PC-3 (cell line): ENCODE results near the gene CAMTA1. TPM values are rescaled to one million over a fixed set of nuclear protein-coding genes. Genes with fewer than 3 reads are reported as not detected.

ENCODE experiments used
- ATAC-seq: fragments of 200-7000 bp; cut with Tn5 transposase; 2 replicates; pipeline ENCODE4 v1.9.1; 2020; ENCODE audit warnings: mild to moderate bottlenecking, moderate library complexity
- BruUV-seq: library from RNA; stranded (reverse); fragments of 400-500 nt; replicated peaks from 2 replicates; lab custom pipeline; 2021; lab: Mats Ljungman, UMichigan
- CTCF ChIA-PET: fragments of 300-600 bp; sonication (Branson Sonifier 250); formaldehyde crosslinking; loops from one replicate; lab custom pipeline; 2022; ENCODE audit warnings: antibody characterized with exemption; lab: Charles Lee
- POLR2A ChIA-PET: fragments of 300-600 bp; sonication (Branson Sonifier 250); formaldehyde crosslinking; loops from one replicate; lab custom pipeline; 2022; ENCODE audit warnings: antibody characterized with exemption; ENCODE audit not compliant: unreplicated experiment; lab: Charles Lee
- DNase-seq: peaks from one replicate; pipeline ENCODE4 v3.0.0-alpha.2; 2015
- H2AFZ ChIP-seq: fragments of 300-600 bp; sonication (generic); 2 replicates; pipeline ENCODE4 v1.6.0; 2016; ENCODE audit warnings: antibody characterized with exemption, low read length
- H3F3A ChIP-seq: fragments of 300-600 bp; sonication (generic); one replicate; pipeline ENCODE4 v1.6.0; 2017; ENCODE audit warnings: antibody characterized with exemption, low read length, control low read depth, mild to moderate bottlenecking; ENCODE audit not compliant: unreplicated experiment
- H3K27ac ChIP-seq: fragments of 300-600 bp; sonication (generic); 2 replicates; pipeline ENCODE4 v1.5.1; 2016; ENCODE audit warnings: mild to moderate bottlenecking, low read length
- H3K27me3 ChIP-seq: fragments of 300-600 bp; sonication (generic); 2 replicates; pipeline ENCODE4 v1.6.1; 2016; ENCODE audit warnings: low read length, mixed read lengths
- H3K36me3 ChIP-seq: fragments of 300-600 bp; sonication (generic); 2 replicates; pipeline ENCODE4 v1.6.1; 2016; ENCODE audit warnings: low read depth, mixed run types, low read length, mixed read lengths
- H3K4me1 ChIP-seq: fragments of 300-600 bp; sonication (generic); 2 replicates; pipeline ENCODE4 v1.5.1; 2016; ENCODE audit warnings: low read length; ENCODE audit not compliant: insufficient read depth
- H3K4me2 ChIP-seq: fragments of 300-600 bp; sonication (generic); 2 replicates; pipeline ENCODE4 v1.6.0; 2016; ENCODE audit warnings: low read length
- H3K4me3 ChIP-seq: fragments of 300-600 bp; sonication (generic); 2 replicates; pipeline ENCODE4 v1.5.1; 2016; ENCODE audit warnings: mild to moderate bottlenecking, low read length, mixed read lengths
- H3K79me2 ChIP-seq: fragments of 300-600 bp; sonication (generic); 2 replicates; pipeline ENCODE4 v1.6.1; 2017; ENCODE audit warnings: low read length, mixed read lengths
- H3K9ac ChIP-seq: fragments of 300-600 bp; sonication (generic); 2 replicates; pipeline ENCODE4 v1.6.0; 2016; ENCODE audit warnings: mild to moderate bottlenecking, low read length
- H3K9me2 ChIP-seq: fragments of 300-600 bp; sonication (generic); replicated peaks from 2 replicates; pipeline ENCODE4 v1.6.1; 2016; ENCODE audit warnings: mixed run types, low read length, mixed read lengths
- H3K9me3 ChIP-seq: fragments of 300-600 bp; sonication (generic); 2 replicates; pipeline ENCODE4 v1.6.1; 2016; ENCODE audit warnings: low read length, mixed read lengths
- H4K20me1 ChIP-seq: fragments of 300-600 bp; sonication (generic); 2 replicates; pipeline ENCODE4 v1.6.1; 2016; ENCODE audit warnings: low read length, mixed read lengths
- EZH2 ChIP-seq: fragments of 300-600 bp; sonication (generic); IDR thresholded peaks from one replicate; pipeline ENCODE4 v1.6.1; 2017; ENCODE audit warnings: antibody characterized with exemption, mild to moderate bottlenecking, low read length; ENCODE audit not compliant: unreplicated experiment
- EZH2phosphoT487 ChIP-seq: fragments of 300-600 bp; sonication (generic); IDR thresholded peaks from 2 replicates; pipeline ENCODE4 v1.6.1; 2018; ENCODE audit warnings: mild to moderate bottlenecking, antibody characterized with exemption, low read length, borderline replicate concordance
- intact Hi-C: fragments of 100-400 bp; cut with micrococcal nuclease; formaldehyde crosslinking; loops from 2 replicates; pipeline ENCODE4 v1.9.0; 2023
- total RNA-seq: library from RNA; depleted of rRNA; stranded (reverse); fragments of >200 nt; gene quantifications from 2 replicates; pipeline ENCODE4 v1.2.3, GENCODE V29; 2014
- TF ChIP-seq, protein P1 (sequence below): fragments of 300-600 bp; sonication (generic); conservative IDR thresholded peaks from 2 replicates; pipeline ENCODE4 v1.5.1; 2017; ENCODE audit warnings: antibody characterized with exemption, low read depth, mild to moderate bottlenecking, low read length

The CAMTA1 gene
- total RNA-seq, 1 experiment from 2014 or later, result 40.8 TPM

DNA sequence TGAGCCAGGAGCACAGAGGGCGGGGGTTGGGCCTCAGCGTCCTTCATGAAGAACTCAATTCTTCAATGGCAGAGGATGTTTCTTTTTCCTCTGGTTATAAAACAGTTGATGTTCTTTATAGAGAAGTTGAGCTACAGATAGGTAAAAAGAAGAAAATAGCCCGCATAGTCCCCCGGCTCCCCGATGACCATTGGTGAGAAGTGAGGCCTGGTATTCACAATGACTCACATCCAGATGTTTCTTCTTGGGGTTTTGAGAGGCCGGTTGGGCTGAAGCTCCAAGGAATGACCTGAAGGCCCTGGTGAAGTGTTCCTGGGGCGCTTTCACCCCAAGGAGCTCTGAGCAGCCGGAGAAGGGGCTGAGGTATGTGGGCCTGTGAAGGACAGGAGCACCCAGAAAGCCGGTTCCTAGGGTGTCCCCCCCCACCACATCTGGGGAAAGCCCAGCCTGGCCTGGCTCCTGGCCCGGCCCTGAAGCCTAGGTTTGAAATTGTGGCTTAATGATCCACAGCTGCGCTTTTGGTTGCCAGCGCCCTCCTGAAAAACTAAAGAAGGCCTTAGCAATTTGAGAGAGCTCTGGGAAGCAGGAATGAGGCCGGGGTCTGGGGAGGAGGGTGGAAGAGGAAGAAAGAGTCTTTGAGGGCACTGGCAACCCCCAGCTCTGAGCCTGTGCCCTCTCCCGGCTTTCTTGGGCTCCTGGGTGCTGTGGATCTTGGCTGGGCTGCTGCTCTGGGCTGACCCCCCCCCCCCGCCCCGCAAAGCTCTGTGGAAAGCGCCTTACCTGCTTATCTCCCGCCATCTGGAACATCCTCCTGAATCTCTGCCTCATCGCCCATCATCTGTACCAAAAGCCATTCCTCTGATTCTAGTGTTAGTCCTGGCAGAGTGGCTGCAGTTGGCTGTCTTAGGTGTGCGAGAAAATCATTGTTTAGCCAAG is 444.7 kb downstream of the CAMTA1 start:
- Histone ChIP-seq H3K9me3 (no peaks in the 10 kb centered on the region), H3K9ac (no peak overlapping the region), H3K27me3 (peaks cover 11% of the 10 kb centered on the region; the same call in 1 of the 2 replicates), H3K79me2 (no peaks in the 10 kb centered on the region), H3K4me3 (no peak overlapping the region), H3K27ac (no peak overlapping the region), H3K9me2 (no peaks in the 10 kb centered on the region), H3K4me1 (no peaks in the 10 kb centered on the region), H2AFZ (no peak overlapping the region), H4K20me1 (no peaks in the 10 kb centered on the region), H3F3A (no peaks in the 10 kb centered on the region), H3K4me2 (no peak overlapping the region), H3K36me3 (no peaks in the 10 kb centered on the region)
- ChIA-PET POLR2A (no interaction called here), CTCF (no interaction called here)
- no TSS peak for BruUV-seq
- ATAC-seq (no peak), DNase-seq (no peak)
- TF ChIP-seq EZH2phosphoT487, result no peak
- TF ChIP-seq EZH2, result no peak
- intact Hi-C loops, result loop anchor here (10.0 kb wide), 1 partner anchor 175 kb away; no protein-coding TSS in a partner anchor

DNA sequence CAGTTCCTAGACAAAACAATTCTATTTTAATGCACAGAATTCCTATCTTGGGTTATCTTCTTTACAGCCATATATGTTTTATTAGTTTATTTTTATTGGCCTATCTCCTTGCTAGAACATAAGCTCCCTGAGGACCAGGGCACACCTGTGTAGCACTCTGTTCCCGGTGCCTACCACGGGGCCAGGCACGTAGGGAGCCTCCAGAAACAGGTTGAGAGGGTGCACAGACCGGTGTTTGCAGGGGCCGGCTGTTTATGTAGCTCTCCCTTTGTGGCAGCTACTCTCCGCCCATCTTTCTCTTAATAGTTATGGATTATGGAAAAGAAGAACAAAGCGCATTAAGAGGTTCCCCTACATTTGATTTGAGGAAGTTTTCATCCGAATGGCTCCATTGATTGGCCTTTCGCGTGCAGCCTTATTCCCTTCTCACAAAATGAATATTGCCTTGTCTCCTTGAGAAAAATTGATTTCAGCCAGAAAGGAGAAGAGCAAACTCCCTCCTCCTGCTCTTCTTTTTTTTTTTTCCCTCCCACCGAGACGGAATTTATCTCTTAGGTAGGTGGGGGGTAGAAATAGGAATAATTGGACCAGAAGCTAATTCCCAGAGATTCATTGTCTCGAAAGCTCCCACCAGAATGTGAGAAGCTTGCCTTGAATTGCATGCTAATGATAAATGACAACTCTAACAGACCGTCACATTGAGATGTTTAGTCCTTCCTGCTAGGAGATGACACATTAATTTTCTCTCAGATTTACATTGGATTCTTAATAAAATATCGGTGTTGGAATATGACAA is 447.4 kb downstream of the CAMTA1 start:
- no peaks in the 10 kb centered on the region for H3K9me2 ChIP-seq
- peaks cover 38% of the 10 kb centered on the region for H3K27me3 ChIP-seq
- no peaks in the 10 kb centered on the region for H3K79me2 ChIP-seq
- H3K9ac ChIP-seq, result no peak overlapping the region
- intact Hi-C loops, result no loop called here
- ATAC-seq, result no peak
- ChIA-PET POLR2A (no interaction called here), CTCF (interaction anchor here (0.7 kb wide), 2 partner anchors 29 to 709 kb away, joined by 3 to 9 read pairs; no protein-coding TSS in a partner anchor)
- no peak for DNase-seq
- TF ChIP-seq EZH2 (no peak), EZH2phosphoT487 (no peak)
- TF ChIP-seq, protein P1, sequence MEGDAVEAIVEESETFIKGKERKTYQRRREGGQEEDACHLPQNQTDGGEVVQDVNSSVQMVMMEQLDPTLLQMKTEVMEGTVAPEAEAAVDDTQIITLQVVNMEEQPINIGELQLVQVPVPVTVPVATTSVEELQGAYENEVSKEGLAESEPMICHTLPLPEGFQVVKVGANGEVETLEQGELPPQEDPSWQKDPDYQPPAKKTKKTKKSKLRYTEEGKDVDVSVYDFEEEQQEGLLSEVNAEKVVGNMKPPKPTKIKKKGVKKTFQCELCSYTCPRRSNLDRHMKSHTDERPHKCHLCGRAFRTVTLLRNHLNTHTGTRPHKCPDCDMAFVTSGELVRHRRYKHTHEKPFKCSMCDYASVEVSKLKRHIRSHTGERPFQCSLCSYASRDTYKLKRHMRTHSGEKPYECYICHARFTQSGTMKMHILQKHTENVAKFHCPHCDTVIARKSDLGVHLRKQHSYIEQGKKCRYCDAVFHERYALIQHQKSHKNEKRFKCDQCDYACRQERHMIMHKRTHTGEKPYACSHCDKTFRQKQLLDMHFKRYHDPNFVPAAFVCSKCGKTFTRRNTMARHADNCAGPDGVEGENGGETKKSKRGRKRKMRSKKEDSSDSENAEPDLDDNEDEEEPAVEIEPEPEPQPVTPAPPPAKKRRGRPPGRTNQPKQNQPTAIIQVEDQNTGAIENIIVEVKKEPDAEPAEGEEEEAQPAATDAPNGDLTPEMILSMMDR, result no peak
- H4K20me1 ChIP-seq, result no peaks in the 10 kb centered on the region
- H3K9me3 ChIP-seq, result no peaks in the 10 kb centered on the region
- H3K4me1 ChIP-seq, result no peaks in the 10 kb centered on the region
- H2AFZ ChIP-seq, result no peak overlapping the region
- H3F3A ChIP-seq, result no peaks in the 10 kb centered on the region
- H3K4me2 ChIP-seq, result no peak overlapping the region
- no peak overlapping the region for H3K27ac ChIP-seq
- no peaks in the 10 kb centered on the region for H3K36me3 ChIP-seq
- H3K4me3 ChIP-seq, result no peak overlapping the region
- BruUV-seq, result no TSS peak

DNA sequence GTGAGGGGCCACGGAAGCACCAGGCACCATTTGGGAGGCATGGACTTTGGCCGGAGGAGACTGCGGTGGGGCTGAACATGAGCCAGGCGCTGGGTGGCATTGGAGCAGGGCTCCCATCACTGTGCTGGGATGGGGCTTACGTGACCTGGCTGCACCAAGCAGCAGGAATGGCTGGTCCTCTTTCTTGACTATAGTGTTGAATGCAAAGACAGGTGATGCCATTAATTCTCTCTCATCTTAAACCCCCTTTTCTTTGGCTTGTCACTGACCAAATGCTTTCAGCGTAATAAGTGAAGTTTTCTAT is 447.9 kb downstream of the CAMTA1 start:
- H3K36me3 ChIP-seq, result no peaks in the 10 kb centered on the region
- ATAC-seq (no peak), DNase-seq (no peak)
- POLR2A ChIA-PET, result no interaction called here
- no peaks in the 10 kb centered on the region for H3F3A ChIP-seq
- no peaks in the 10 kb centered on the region for H3K9me3 ChIP-seq
- H3K9ac ChIP-seq, result no peak overlapping the region
- CTCF ChIA-PET, result interaction anchor here (0.7 kb wide), 1 partner anchor 710 kb away, joined by 3 read pairs; no protein-coding TSS in a partner anchor
- H2AFZ ChIP-seq, result no peak overlapping the region
- no peaks in the 10 kb centered on the region for H3K79me2 ChIP-seq
- no TSS peak for BruUV-seq
- no peaks in the 10 kb centered on the region for H3K4me1 ChIP-seq
- H3K4me2 ChIP-seq, result no peak overlapping the region
- peaks cover 44% of the 10 kb centered on the region for H3K27me3 ChIP-seq
- intact Hi-C loops, result no loop called here
- no peak overlapping the region for H3K4me3 ChIP-seq
- no peak overlapping the region for H3K27ac ChIP-seq
- H3K9me2 ChIP-seq, result no peaks in the 10 kb centered on the region
- TF ChIP-seq EZH2 (no peak), EZH2phosphoT487 (no peak)
- TF ChIP-seq, protein P1, result no peak
- H4K20me1 ChIP-seq, result no peaks in the 10 kb centered on the region
